ENCODE data around the gene CYCS. TPM values are rescaled to one million over a fixed set of nuclear protein-coding genes. Genes with fewer than 3 reads are reported as not detected.

The CYCS gene
- 10 to 100 TPM; 32.1 to 68.0 (median 53.1) TPM for total RNA-seq

- no peaks in the 10 kb centered on the region for H3K9me3 ChIP-seq
- H3K4me1 ChIP-seq: peaks cover 0 to 5% (median 2%) of the 10 kb centered on the region in 4 donors
- H3K27ac ChIP-seq: peak within 1 kb of the TSS; percentile 97 to 98 (median 98)
- peak; percentile 100 for DNase-seq
- peaks cover 0 to 24% (median 0%) of the 10 kb centered on the region in 3 donors for H3K36me3 ChIP-seq
- H3K4me3 ChIP-seq: peak within 1 kb of the TSS; percentile 79 to 97 (median 92)
- peak in 1 of 6 experiments; percentile 7 for TF ChIP-seq CTCF (IDR thresholded peaks at IDR 0.05)
- TF ChIP-seq POLR2A (IDR thresholded peaks at IDR 0.05): peak; percentile 98 to 99
- no peaks in the 10 kb centered on the region for H3K27me3 ChIP-seq
Observed at GRCh38 chr7:25125137-25125946, at the start of gene CYCS. Gene CYCS (minus strand): TSS chr7:25125260. CDS start chr7:25124119, 1,141 bp downstream.

- H3K4me1 ChIP-seq: peaks cover 0 to 2% (median 0%) of the 10 kb centered on the region in 4 donors
- no peaks in the 10 kb centered on the region for H3K27me3 ChIP-seq
- H3K36me3 ChIP-seq: no peaks in the 10 kb centered on the region
- H3K4me3 ChIP-seq: no peak overlapping the region
- H3K27ac ChIP-seq: no peak overlapping the region
- no peak for DNase-seq
- TF ChIP-seq CTCF (IDR thresholded peaks at IDR 0.05) (no peak), POLR2A (IDR thresholded peaks at IDR 0.05) (no peak)
- H3K9me3 ChIP-seq: no peaks in the 10 kb centered on the region
Observed at GRCh38 chr7:25173184-25173583, 48.1 kb upstream of the CYCS start.

- Histone ChIP-seq H3K36me3 (no peaks in the 10 kb centered on the region), H3K27me3 (no peaks in the 10 kb centered on the region), H3K4me1 (peaks cover 0 to 7% (median 0%) of the 10 kb centered on the region in 4 donors), H3K27ac (peak overlapping the region in 1 of 4 donors; percentile 18), H3K4me3 (no peak overlapping the region), H3K9me3 (no peaks in the 10 kb centered on the region)
- no peak for TF ChIP-seq POLR2A (IDR thresholded peaks at IDR 0.05)
- TF ChIP-seq CTCF (IDR thresholded peaks at IDR 0.05): no peak
- DNase-seq: no peak
Observed at GRCh38 chr7:25171516-25171915, 46.5 kb upstream of the CYCS start.

GRCh38 chr7:25171071-25171470 is 46.0 kb upstream of the CYCS start:
- no peaks in the 10 kb centered on the region for H3K36me3 ChIP-seq
- no peak overlapping the region for H3K4me3 ChIP-seq
- no peak for DNase-seq
- peak overlapping the region in 1 of 4 donors; percentile 18 for H3K27ac ChIP-seq
- peaks cover 0 to 7% (median 0%) of the 10 kb centered on the region in 4 donors for H3K4me1 ChIP-seq
- TF ChIP-seq POLR2A (IDR thresholded peaks at IDR 0.05): no peak
- TF ChIP-seq CTCF (IDR thresholded peaks at IDR 0.05): no peak
- no peaks in the 10 kb centered on the region for H3K9me3 ChIP-seq
- no peaks in the 10 kb centered on the region for H3K27me3 ChIP-seq

GRCh38 chr7:25169683-25170082 is 44.6 kb upstream of the CYCS start:
- Histone ChIP-seq H3K9me3 (no peaks in the 10 kb centered on the region), H3K4me3 (no peak overlapping the region), H3K4me1 (peaks cover 0 to 7% (median 0%) of the 10 kb centered on the region in 4 donors), H3K27me3 (no peaks in the 10 kb centered on the region), H3K36me3 (no peaks in the 10 kb centered on the region), H3K27ac (no peak overlapping the region)
- no peak for DNase-seq
- no peak for TF ChIP-seq CTCF (IDR thresholded peaks at IDR 0.05)
- no peak for TF ChIP-seq POLR2A (IDR thresholded peaks at IDR 0.05)

Measured in Peyer's patch (tissue), 4 donors.